ENCODE data around the gene EPS8L1. TPM values are rescaled to one million over a fixed set of nuclear protein-coding genes. Genes with fewer than 3 reads are reported as not detected.

EPS8L1 gene
- total RNA-seq, 1 donor from 2014 or later = 0.88 TPM

GRCh38 chr19:55090564-55090963, 14.9 kb downstream of the EPS8L1 start:
- no peak for TF ChIP-seq CTCF (IDR thresholded peaks at IDR 0.05; ENCODE audit: borderline replicate concordance)
- peaks cover 12% of the 10 kb centered on the region for H3K27me3 ChIP-seq (ENCODE audit: low read depth)
- no peaks in the 10 kb centered on the region for H3K9me3 ChIP-seq (replicated peaks)
- peaks cover 43% of the 10 kb centered on the region for H3K36me3 ChIP-seq
- no peak overlapping the region for H3K4me3 ChIP-seq
- peaks cover 42% of the 10 kb centered on the region for H3K4me1 ChIP-seq
- DNase-seq = no peak
- intact Hi-C loops (cut with micrococcal nuclease) = no loop called here
- peak overlapping the region; percentile 14 for H3K27ac ChIP-seq (replicated peaks)

GRCh38 chr19:55091126-55091910, 15.6 kb downstream of the EPS8L1 start:
- Histone ChIP-seq H3K27ac (replicated peaks) (peak overlapping the region; percentile 14), H3K36me3 (peaks cover 51% of the 10 kb centered on the region), H3K4me1 (peaks cover 36% of the 10 kb centered on the region), H3K27me3 (ENCODE audit: low read depth) (peaks cover 4% of the 10 kb centered on the region), H3K4me3 (no peak overlapping the region), H3K9me3 (replicated peaks) (no peaks in the 10 kb centered on the region)
- DNase-seq = no peak
- intact Hi-C loops (cut with micrococcal nuclease) = no loop called here
- no peak for TF ChIP-seq CTCF (IDR thresholded peaks at IDR 0.05; ENCODE audit: borderline replicate concordance)

DNA sequence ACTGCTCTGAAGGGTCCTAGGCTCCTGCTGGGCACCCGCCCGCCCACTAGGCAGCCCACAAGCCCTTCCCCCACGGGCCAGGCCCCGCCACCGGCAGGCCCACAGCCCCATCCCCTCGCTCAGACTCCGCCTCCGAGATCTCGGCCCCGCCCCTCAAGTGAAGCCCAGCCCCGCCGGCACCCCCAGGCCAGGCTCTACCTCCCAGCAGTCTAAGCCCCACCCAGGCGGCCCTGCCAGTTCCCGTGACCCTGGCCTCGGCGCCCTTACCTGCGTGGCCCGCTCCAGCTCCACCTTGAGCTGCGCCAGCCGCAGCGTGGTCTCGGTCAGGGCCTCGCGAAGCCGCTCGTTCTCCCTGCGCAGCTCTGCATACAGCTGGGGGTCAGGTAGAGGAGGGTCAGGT, 16.3 kb downstream of the EPS8L1 start:
- Histone ChIP-seq H3K4me3 (no peak overlapping the region), H3K27ac (replicated peaks) (peak overlapping the region; percentile 14), H3K4me1 (peaks cover 30% of the 10 kb centered on the region), H3K36me3 (peaks cover 53% of the 10 kb centered on the region), H3K9me3 (replicated peaks) (no peaks in the 10 kb centered on the region), H3K27me3 (ENCODE audit: low read depth) (no peaks in the 10 kb centered on the region)
- no peak for DNase-seq
- TF ChIP-seq CTCF (IDR thresholded peaks at IDR 0.05; ENCODE audit: borderline replicate concordance) = no peak
- intact Hi-C loops (cut with micrococcal nuclease) = no loop called here

DNA sequence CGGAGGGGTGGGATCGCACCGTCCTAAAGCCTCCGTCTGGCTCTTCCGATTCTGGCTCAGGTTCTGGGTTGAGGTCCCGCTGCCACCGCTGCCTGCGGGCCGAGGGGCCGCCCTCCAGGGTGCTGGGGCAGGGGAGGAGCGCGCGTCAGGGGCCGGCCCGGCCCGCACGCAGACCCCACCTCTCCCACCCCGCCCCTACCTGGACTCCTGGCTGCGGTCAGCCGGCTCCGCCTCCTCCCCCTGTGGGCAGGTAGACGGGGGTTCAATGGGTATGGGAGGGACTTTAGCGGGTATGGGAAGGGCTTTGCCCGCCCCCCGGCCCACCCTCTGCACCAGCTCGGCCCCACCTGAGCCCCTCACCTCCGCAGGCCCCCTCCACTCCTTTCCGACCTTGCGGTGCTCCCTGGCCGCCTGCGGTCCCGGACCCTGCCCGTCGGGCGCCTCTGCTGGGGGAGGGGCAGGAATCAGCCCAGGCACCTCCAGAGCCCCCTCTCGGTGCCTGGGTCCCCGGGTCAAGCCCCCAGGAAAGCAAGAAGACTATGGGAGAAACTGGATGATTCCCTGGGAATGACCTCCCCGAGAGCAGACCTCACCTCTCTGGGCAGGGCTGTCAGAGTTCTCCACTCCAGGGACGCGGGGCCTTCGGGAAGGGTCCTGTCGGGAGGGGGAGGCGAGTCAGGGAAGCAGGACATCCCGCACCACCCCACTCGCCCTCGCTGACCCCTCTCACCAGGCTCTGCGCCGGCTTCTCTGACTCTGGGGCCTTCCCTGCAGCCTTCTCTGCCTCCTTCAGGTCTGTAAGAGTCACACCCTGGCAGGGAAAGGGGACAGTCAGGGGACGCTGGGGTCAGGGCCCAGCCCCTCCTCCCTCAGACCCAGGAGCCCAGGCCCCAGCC, 17.0 kb downstream of the EPS8L1 start:
- Histone ChIP-seq H3K27me3 (ENCODE audit: low read depth) (no peaks in the 10 kb centered on the region), H3K27ac (replicated peaks) (no peak overlapping the region), H3K9me3 (replicated peaks) (no peaks in the 10 kb centered on the region), H3K4me3 (no peak overlapping the region), H3K36me3 (peaks cover 54% of the 10 kb centered on the region), H3K4me1 (peaks cover 23% of the 10 kb centered on the region)
- intact Hi-C loops (cut with micrococcal nuclease) = no loop called here
- no peak for TF ChIP-seq CTCF (IDR thresholded peaks at IDR 0.05; ENCODE audit: borderline replicate concordance)
- DNase-seq = no peak

DNA sequence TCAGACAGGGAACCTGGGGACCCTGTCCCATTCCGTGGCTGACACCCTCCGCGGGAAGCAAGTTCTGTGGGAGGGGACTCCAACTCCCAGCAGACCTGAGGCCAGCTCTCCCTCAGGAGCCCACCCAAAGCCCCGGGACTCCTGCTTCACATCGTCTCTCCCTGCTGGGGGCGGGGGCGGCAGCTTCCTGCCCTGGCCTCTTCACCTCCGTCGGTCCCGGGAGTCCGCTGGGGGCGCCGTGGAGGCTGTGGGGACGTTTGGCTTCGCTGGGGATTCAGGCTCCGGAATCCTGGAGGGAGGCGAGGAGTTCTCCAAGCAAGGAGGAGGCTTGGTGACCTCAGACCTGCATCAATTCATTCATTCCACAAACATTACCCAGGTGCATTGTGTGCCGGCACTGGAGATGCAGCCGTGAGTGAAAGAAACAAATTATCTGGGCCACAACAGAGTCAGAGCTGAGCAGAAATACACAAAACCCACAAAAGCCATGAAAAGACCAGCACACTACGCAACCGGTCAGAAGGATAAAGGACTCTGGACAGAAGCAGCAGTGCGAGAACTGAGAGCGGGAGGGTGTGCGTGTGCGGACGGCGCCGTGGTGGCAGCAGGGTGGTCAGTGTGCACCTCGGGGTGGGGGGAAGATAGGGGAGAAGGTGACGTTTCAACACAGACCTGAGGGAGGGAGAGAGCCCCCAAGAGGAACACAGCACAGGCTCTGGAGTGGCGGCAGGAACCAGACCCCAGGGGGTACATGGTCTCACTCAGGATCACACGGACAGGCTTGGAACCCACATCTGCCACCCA, 19.0 kb downstream of the EPS8L1 start:
- Histone ChIP-seq H3K9me3 (replicated peaks) (no peaks in the 10 kb centered on the region), H3K4me1 (peaks cover 24% of the 10 kb centered on the region), H3K27me3 (ENCODE audit: low read depth) (no peaks in the 10 kb centered on the region), H3K36me3 (peaks cover 73% of the 10 kb centered on the region), H3K4me3 (no peak overlapping the region), H3K27ac (replicated peaks) (no peak overlapping the region)
- no peak for DNase-seq
- TF ChIP-seq CTCF (IDR thresholded peaks at IDR 0.05; ENCODE audit: borderline replicate concordance) = no peak
- intact Hi-C loops (cut with micrococcal nuclease) = no loop called here

All from left ventricle myocardium inferior (tissue), 1 donor.